Caco-2 (cell line): ENCODE results near the gene SIPA1. TPM values are rescaled to one million over a fixed set of nuclear protein-coding genes. Genes with fewer than 3 reads are reported as not detected.
"Not testable (repeated sequence)": the region's sequence is repeated elsewhere in the genome, so short reads cannot be mapped to it uniquely, and the experiment has no call there.

Experiments
- BruUV-seq: library from RNA; stranded (reverse); fragments of 400-500 nt; replicated peaks from 2 replicates; lab custom pipeline; 2021; lab: Mats Ljungman, UMichigan
- CTCF ChIA-PET: fragments of 300-600 bp; sonication (Branson Sonifier 250); formaldehyde crosslinking; loops from one replicate; lab custom pipeline; 2022; ENCODE audit warnings: antibody characterized with exemption; lab: Charles Lee
- POLR2A ChIA-PET: fragments of 300-600 bp; sonication (Branson Sonifier 250); formaldehyde crosslinking; loops from one replicate; lab custom pipeline; 2022; ENCODE audit warnings: antibody characterized with exemption; lab: Charles Lee
- DNase-seq, 2 experiments: peaks; one replicate each; pipeline versions ENCODE4 v3.0.0 to v3.0.0-alpha.2; 2020 to 2022
- H3K27me3 ChIP-seq: replicated peaks from 2 replicates; pipeline ENCODE4 v1.6.0; 2011; ENCODE audit warnings: low read length; ENCODE audit not compliant: control insufficient read depth, insufficient read depth
- H3K36me3 ChIP-seq: 2 replicates; pipeline ENCODE4 v1.5.1; 2011; ENCODE audit warnings: low read length; ENCODE audit not compliant: control insufficient read depth, insufficient read depth
- H3K4me1 ChIP-seq: fragments of 250-450 bp; sonication (Bioruptor Pico); 2 replicates; pipeline ENCODE4 v1.5.1; 2020; ENCODE audit warnings: mild to moderate bottlenecking
- H3K4me3 ChIP-seq: 2 replicates; pipeline ENCODE4 v1.5.1; 2011; ENCODE audit warnings: low read depth, mild to moderate bottlenecking, control low read depth, low read length
- H3K9me3 ChIP-seq: fragments of 250-450 bp; sonication (Bioruptor Pico); 2 replicates; pipeline ENCODE4 v1.5.1; 2020; ENCODE audit warnings: mild to moderate bottlenecking, moderate library complexity
- H3K27ac Mint-ChIP-seq: one replicate; pipeline ENCODE4 v1.8.0; 2022; ENCODE audit warnings: mixed read lengths; ENCODE audit not compliant: unreplicated experiment
- H3K27me3 Mint-ChIP-seq: one replicate; pipeline ENCODE4 v1.8.0; 2022; ENCODE audit warnings: mixed read lengths; ENCODE audit not compliant: insufficient read depth, unreplicated experiment
- H3K36me3 Mint-ChIP-seq: one replicate; pipeline ENCODE4 v1.8.0; 2022; ENCODE audit warnings: mild to moderate bottlenecking, mixed read lengths; ENCODE audit not compliant: insufficient read depth, unreplicated experiment
- H3K4me1 Mint-ChIP-seq: one replicate; pipeline ENCODE4 v1.8.0; 2022; ENCODE audit warnings: low read depth, mixed read lengths; ENCODE audit not compliant: unreplicated experiment
- H3K4me3 Mint-ChIP-seq: one replicate; pipeline ENCODE4 v1.8.0; 2022; ENCODE audit warnings: mild to moderate bottlenecking, moderate library complexity, mixed read lengths; ENCODE audit not compliant: unreplicated experiment
- H3K9me3 Mint-ChIP-seq: one replicate; pipeline ENCODE4 v1.8.0; 2022; ENCODE audit warnings: mixed read lengths; ENCODE audit not compliant: unreplicated experiment
- intact Hi-C: fragments of 100-400 bp; cut with micrococcal nuclease; formaldehyde crosslinking; loops from one replicate; pipeline ENCODE4 v1.10.0; 2022; ENCODE audit not compliant: unreplicated experiment
- total RNA-seq: library from RNA; stranded (reverse); gene quantifications from 2 replicates; pipeline ENCODE4 v1.2.3, GENCODE V29; 2022
- TF ChIP-seq, protein P1 (sequence below), 2 experiments: fragments of 200-600 bp in 1 of 2; IDR thresholded peaks; 1 replicate in 1 of 2; 2 replicates in 1 of 2; pipeline versions ENCODE4 v1.5.1 to v1.8.0; 2011 to 2022; ENCODE audit warnings: antibody characterized with exemption in 1 of 2, control low read depth in 1 of 2, inconsistent platforms in 1 of 2, low read depth in 1 of 2, low read length in 1 of 2, mild to moderate bottlenecking in 1 of 2, moderate library complexity in 1 of 2; ENCODE audit not compliant: insufficient read depth in 1 of 2, severe bottlenecking in 1 of 2, unreplicated experiment in 1 of 2

Gene SIPA1
- total RNA-seq, 1 experiment from 2014 or later: 30.5 TPM

DNA sequence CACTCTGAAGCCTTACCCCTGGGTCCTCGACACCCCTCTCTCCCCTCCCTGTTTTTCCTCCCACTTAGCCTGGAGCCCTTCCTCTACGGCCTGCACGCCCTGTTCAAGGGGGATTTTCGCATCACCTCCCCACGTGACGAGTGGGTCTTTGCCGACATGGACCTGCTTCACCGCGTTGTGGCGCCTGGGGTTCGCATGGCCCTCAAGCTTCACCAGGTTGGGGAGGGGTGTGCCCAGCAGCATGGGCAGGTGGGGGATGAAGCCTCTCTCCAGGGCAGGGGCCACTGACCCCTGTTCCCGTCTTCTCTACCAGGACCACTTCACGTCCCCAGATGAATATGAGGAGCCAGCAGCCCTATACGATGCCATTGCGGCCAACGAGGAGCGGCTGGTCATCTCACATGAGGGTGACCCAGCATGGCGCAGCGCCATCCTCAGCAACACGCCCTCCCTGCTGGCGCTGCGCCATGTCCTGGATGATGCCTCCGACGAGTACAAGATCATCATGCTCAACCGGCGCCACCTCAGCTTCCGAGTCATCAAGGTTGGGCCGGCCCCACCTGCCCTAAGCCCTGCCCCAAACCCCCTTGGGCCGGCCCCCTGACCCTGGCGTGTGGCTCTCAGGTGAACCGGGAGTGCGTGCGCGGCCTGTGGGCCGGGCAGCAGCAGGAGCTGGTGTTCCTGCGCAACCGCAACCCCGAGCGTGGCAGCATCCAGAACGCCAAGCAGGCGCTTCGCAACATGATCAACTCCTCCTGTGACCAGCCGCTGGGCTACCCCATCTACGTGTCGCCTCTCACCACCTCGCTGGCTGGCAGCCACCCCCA is 2.8 kb upstream of the SIPA1 start:
- H3K4me1 ChIP-seq: no peaks in the 10 kb centered on the region
- no peaks in the 10 kb centered on the region for H3K9me3 Mint-ChIP-seq
- DNase-seq: no peak
- peaks cover 5% of the 10 kb centered on the region for H3K36me3 ChIP-seq
- no peak overlapping the region for H3K4me3 Mint-ChIP-seq
- no peak overlapping the region for H3K27ac Mint-ChIP-seq
- ChIA-PET CTCF (no interaction called here), POLR2A (no interaction called here)
- no peaks in the 10 kb centered on the region for H3K27me3 ChIP-seq
- TF ChIP-seq, protein P1, sequence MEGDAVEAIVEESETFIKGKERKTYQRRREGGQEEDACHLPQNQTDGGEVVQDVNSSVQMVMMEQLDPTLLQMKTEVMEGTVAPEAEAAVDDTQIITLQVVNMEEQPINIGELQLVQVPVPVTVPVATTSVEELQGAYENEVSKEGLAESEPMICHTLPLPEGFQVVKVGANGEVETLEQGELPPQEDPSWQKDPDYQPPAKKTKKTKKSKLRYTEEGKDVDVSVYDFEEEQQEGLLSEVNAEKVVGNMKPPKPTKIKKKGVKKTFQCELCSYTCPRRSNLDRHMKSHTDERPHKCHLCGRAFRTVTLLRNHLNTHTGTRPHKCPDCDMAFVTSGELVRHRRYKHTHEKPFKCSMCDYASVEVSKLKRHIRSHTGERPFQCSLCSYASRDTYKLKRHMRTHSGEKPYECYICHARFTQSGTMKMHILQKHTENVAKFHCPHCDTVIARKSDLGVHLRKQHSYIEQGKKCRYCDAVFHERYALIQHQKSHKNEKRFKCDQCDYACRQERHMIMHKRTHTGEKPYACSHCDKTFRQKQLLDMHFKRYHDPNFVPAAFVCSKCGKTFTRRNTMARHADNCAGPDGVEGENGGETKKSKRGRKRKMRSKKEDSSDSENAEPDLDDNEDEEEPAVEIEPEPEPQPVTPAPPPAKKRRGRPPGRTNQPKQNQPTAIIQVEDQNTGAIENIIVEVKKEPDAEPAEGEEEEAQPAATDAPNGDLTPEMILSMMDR (IDR thresholded peaks at IDR 0.05; ENCODE audit: insufficient read depth in 1 of 2, low read depth in 1 of 2, low read length in 1 of 2, severe bottlenecking in 1 of 2, unreplicated experiment in 1 of 2): no peak
- no peaks in the 10 kb centered on the region for H3K27me3 Mint-ChIP-seq
- no peaks in the 10 kb centered on the region for H3K4me1 Mint-ChIP-seq
- no TSS peak for BruUV-seq
- intact Hi-C loops: no loop called here
- no peak overlapping the region for H3K4me3 ChIP-seq
- H3K9me3 ChIP-seq: no peaks in the 10 kb centered on the region
- peaks cover 47% of the 10 kb centered on the region for H3K36me3 Mint-ChIP-seq

DNA sequence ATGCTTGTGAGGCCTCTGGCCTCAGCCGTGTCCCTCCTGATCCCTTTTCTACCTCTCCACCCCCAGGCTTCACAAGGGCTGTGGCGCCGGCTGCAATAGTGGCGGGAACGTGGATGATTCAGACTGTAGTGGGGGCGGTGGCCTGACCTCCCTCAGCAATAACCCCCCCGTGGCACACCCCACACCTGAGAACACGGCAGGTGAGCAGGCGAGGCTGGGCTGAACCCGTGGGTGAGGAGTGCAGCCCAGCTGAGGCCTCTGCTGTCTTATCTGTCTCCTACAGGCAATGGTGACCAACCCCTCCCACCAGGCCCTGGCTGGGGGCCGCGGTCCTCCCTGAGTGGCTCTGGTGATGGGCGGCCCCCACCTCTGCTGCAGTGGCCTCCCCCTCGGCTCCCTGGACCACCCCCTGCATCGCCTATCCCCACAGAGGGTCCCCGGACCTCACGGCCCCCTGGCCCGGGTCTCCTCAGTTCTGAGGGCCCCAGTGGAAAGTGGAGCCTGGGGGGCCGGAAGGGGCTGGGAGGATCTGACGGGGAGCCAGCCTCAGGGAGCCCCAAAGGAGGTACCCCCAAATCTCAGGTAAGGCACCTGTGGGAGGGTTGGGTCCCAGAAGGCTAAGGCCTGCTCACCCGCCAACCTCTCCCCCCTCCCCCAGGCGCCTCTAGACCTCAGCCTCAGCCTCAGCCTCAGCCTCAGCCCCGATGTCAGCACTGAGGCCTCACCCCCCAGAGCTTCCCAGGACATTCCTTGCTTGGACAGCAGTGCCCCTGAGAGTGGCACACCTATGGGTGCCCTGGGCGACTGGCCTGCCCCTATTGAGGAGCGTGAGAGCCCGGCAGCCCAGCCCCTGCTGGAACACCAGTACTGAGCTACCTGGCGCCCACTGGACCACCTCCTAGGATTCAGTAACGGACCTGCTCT is 1.5 kb upstream of the SIPA1 start:
- Mint-ChIP-seq H3K36me3 (peaks cover 51% of the 10 kb centered on the region), H3K9me3 (no peaks in the 10 kb centered on the region), H3K27me3 (no peaks in the 10 kb centered on the region), H3K4me1 (no peaks in the 10 kb centered on the region), H3K27ac (no peak overlapping the region), H3K4me3 (no peak overlapping the region)
- BruUV-seq: no TSS peak
- Histone ChIP-seq H3K4me1 (no peaks in the 10 kb centered on the region), H3K27me3 (no peaks in the 10 kb centered on the region), H3K9me3 (no peaks in the 10 kb centered on the region), H3K36me3 (peaks cover 5% of the 10 kb centered on the region), H3K4me3 (no peak overlapping the region)
- POLR2A ChIA-PET: no interaction called here
- CTCF ChIA-PET: no interaction called here
- DNase-seq: no peak
- TF ChIP-seq, protein P1 (IDR thresholded peaks at IDR 0.05; ENCODE audit: insufficient read depth in 1 of 2, low read depth in 1 of 2, low read length in 1 of 2, severe bottlenecking in 1 of 2, unreplicated experiment in 1 of 2): no peak
- intact Hi-C loops: no loop called here

DNA sequence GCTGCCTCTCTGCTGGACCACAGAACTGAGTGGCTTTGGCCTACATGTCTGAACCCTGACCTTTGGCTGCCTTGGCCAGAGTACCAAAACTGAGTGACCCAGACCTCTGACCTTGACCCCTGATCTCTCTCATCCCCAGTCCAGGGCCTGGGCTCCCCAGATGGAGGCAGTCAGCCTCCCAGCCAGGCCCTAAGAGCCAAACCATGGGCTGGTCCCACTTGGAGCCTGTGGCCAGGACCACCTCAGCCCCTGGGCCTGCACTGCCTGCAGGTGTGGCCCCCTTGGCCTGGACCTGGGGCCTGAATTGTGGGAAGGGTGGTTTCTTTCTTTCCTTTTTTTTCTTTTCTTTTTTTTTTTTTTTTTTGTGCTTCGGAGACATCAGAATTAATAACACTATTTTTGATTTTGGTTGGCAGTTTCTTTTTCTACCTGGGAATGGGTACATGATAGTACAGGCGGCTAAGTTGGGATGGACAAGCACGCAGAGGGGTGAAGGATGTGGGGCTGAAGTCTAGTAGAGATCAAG is 806 bp upstream of the SIPA1 start:
- ChIA-PET CTCF (interaction anchor here (0.7 kb wide), 1 partner anchor 15 kb away, joined by 3 read pairs; no protein-coding TSS in a partner anchor), POLR2A (no interaction called here)
- Mint-ChIP-seq H3K36me3 (peaks cover 55% of the 10 kb centered on the region), H3K4me1 (peaks cover 5% of the 10 kb centered on the region), H3K9me3 (no peaks in the 10 kb centered on the region), H3K4me3 (no peak overlapping the region), H3K27me3 (no peaks in the 10 kb centered on the region), H3K27ac (no peak overlapping the region)
- H3K4me3 ChIP-seq: no peak overlapping the region
- intact Hi-C loops: no loop called here
- H3K9me3 ChIP-seq: no peaks in the 10 kb centered on the region
- H3K36me3 ChIP-seq: peaks cover 5% of the 10 kb centered on the region
- BruUV-seq: TSS peak; percentile 28
- TF ChIP-seq, protein P1 (IDR thresholded peaks at IDR 0.05; ENCODE audit: insufficient read depth in 1 of 2, low read depth in 1 of 2, low read length in 1 of 2, severe bottlenecking in 1 of 2, unreplicated experiment in 1 of 2): no peak
- no peaks in the 10 kb centered on the region for H3K4me1 ChIP-seq
- no peaks in the 10 kb centered on the region for H3K27me3 ChIP-seq
- no peak for DNase-seq

DNA sequence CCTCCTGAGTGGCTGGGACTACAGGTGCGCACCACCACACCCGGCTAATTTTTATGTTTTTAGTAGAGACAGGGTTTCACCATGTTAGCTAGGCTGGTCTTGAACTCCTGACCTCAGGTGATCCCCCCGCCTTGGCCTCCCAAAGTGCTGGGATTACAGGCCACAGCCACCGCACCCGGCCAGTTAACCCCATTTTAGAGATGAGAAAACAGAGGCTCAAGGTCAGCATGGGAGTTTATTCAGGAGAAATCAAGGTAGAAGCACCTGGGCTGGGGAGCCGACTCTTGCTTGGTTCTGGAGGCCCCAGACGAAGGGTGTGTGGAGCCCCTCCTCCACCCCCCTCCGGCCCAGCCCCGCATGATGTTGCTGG is 1.3 kb downstream of the SIPA1 start:
- intact Hi-C loops, BruUV-seq, CTCF ChIA-PET, DNase-seq, H3K36me3 ChIP-seq, H3K27me3 Mint-ChIP-seq, H3K9me3 Mint-ChIP-seq, H3K4me3 ChIP-seq, H3K27me3 ChIP-seq, H3K4me1 ChIP-seq, POLR2A ChIA-PET, H3K27ac Mint-ChIP-seq, H3K9me3 ChIP-seq: not testable (repeated sequence)
- Mint-ChIP-seq H3K4me3 (peak overlapping the region; percentile 23), H3K36me3 (peaks cover 47% of the 10 kb centered on the region), H3K4me1 (peaks cover 16% of the 10 kb centered on the region)
